HFF-Myc (cell line): ENCODE measurements around the gene LSP1.

Experiments
- DNase-seq: peaks from one replicate; pipeline ENCODE4 v3.0.0-alpha.2; 2011; ENCODE audit warnings: low read depth; ENCODE audit errors: extremely low read depth
- H3K4me3 ChIP-seq: replicated peaks from 2 replicates; pipeline ENCODE4 v1.5.1; 2011; ENCODE audit warnings: low read depth, mild to moderate bottlenecking, control low read depth, low read length
- CTCF ChIP-seq: IDR thresholded peaks from 2 replicates; pipeline ENCODE4 v1.5.1; 2012; ENCODE audit warnings: mild to moderate bottlenecking, low read depth, low read length, control low read depth; ENCODE audit errors: missing control alignments

Gene LSP1

GRCh38 chr11:1829039-1829820 is 23.7 kb upstream of the LSP1 start:
- no peak for TF ChIP-seq CTCF
- no peak for DNase-seq
- no peak overlapping the region for H3K4me3 ChIP-seq

GRCh38 chr11:1830004-1830321 is 22.9 kb upstream of the LSP1 start:
- no peak overlapping the region for H3K4me3 ChIP-seq
- TF ChIP-seq CTCF: no peak
- DNase-seq: no peak

- no peak for TF ChIP-seq CTCF
- no peak for DNase-seq
- no peak overlapping the region for H3K4me3 ChIP-seq
These were observed 22.3 kb upstream of the LSP1 start for GRCh38 chr11:1830322-1831223.

- DNase-seq: no peak
- no peak for TF ChIP-seq CTCF
- no peak overlapping the region for H3K4me3 ChIP-seq
These were observed 21.3 kb upstream of the LSP1 start for GRCh38 chr11:1831338-1832210.

GRCh38 chr11:1832211-1832919 is 20.5 kb upstream of the LSP1 start:
- DNase-seq: no peak
- H3K4me3 ChIP-seq: no peak overlapping the region
- TF ChIP-seq CTCF: peak; percentile 92

GRCh38 chr11:1832920-1833295 is 20.0 kb upstream of the LSP1 start:
- no peak for TF ChIP-seq CTCF
- H3K4me3 ChIP-seq: no peak overlapping the region
- DNase-seq: no peak
